Left kidney (tissue), 2 donors: ENCODE data around the gene ANKRD60. TPM values are rescaled to one million over a fixed set of nuclear protein-coding genes. Genes with fewer than 3 reads are reported as not detected.

Experiments used
- DNase-seq: peaks from one replicate; pipeline ENCODE4 v3.0.0-alpha.2; 2013
- polyA plus RNA-seq: library from polyadenylated mRNA; unstranded; fragments of 120-200 nt; gene quantifications from one replicate; pipeline ENCODE4 v1.2.1, GENCODE V29; 2013; ENCODE audit not compliant: insufficient read length

The ANKRD60 gene
- polyA plus RNA-seq, 1 donor = not detected

GRCh38 chr20:58224097-58224496 is 4.4 kb downstream of the ANKRD60 start:
- no peak for DNase-seq

GRCh38 chr20:58223358-58223941 is 5.0 kb downstream of the ANKRD60 start:
- no peak for DNase-seq

GRCh38 chr20:58222446-58222845 is 6.0 kb downstream of the ANKRD60 start:
- no peak for DNase-seq

- no peak for DNase-seq
Observed at GRCh38 chr20:58219342-58219700, 9.1 kb downstream of the ANKRD60 start.

- DNase-seq = no peak
Observed at GRCh38 chr20:58218665-58219341, 9.7 kb downstream of the ANKRD60 start.

GRCh38 chr20:58216334-58216733 is 12.1 kb downstream of the ANKRD60 start:
- no peak for DNase-seq

- no peak for DNase-seq
Observed at GRCh38 chr20:58215116-58215515, 13.3 kb downstream of the ANKRD60 start.

GRCh38 chr20:58214310-58214709 is 14.1 kb downstream of the ANKRD60 start:
- no peak for DNase-seq

GRCh38 chr20:58213716-58214115 is 14.7 kb downstream of the ANKRD60 start:
- DNase-seq = no peak

GRCh38 chr20:58213121-58213520 is 15.3 kb downstream of the ANKRD60 start:
- no peak for DNase-seq

GRCh38 chr20:58212636-58213035 is 15.8 kb downstream of the ANKRD60 start:
- DNase-seq = no peak

GRCh38 chr20:58210398-58210747 is 18.1 kb downstream of the ANKRD60 start:
- DNase-seq = no peak

GRCh38 chr20:58209652-58210397 is 18.6 kb downstream of the ANKRD60 start:
- peak; percentile 54 for DNase-seq

- DNase-seq = no peak
Observed at GRCh38 chr20:58208944-58209343, 19.5 kb downstream of the ANKRD60 start.

GRCh38 chr20:58205850-58206249 is 22.6 kb downstream of the ANKRD60 start:
- no peak for DNase-seq

- no peak for DNase-seq
Observed at GRCh38 chr20:58202044-58202443, 26.4 kb downstream of the ANKRD60 start.

- no peak for DNase-seq
Observed at GRCh38 chr20:58201616-58202015, 26.8 kb downstream of the ANKRD60 start.

GRCh38 chr20:58199469-58199868 is 29.0 kb downstream of the ANKRD60 start:
- DNase-seq = no peak

- no peak for DNase-seq
Observed at GRCh38 chr20:58198901-58199355, 29.5 kb downstream of the ANKRD60 start.

GRCh38 chr20:58198384-58198783 is 30.1 kb downstream of the ANKRD60 start:
- DNase-seq = no peak

- DNase-seq = no peak
Observed at GRCh38 chr20:58197185-58197469, 31.3 kb downstream of the ANKRD60 start.

- DNase-seq = no peak
Observed at GRCh38 chr20:58196402-58197184, 31.9 kb downstream of the ANKRD60 start.

GRCh38 chr20:58195047-58195446 is 33.4 kb downstream of the ANKRD60 start:
- DNase-seq = no peak
